DOHH2 (cell line): Measurements from ENCODE around the gene BUD13.

Experiments used
- H3F3A ChIP-seq: fragments of 200-600 bp; sonication (generic), shearing (Covaris generic); 2 replicates; pipeline ENCODE4 v1.6.0; 2016; ENCODE audit warnings: antibody characterized with exemption, mild to moderate bottlenecking; ENCODE audit not compliant: control insufficient read depth, insufficient read depth
- H3K27ac ChIP-seq: fragments of 200-600 bp; sonication (generic); 2 replicates; pipeline ENCODE4 v1.5.1; 2014; ENCODE audit warnings: low read depth, mild to moderate bottlenecking, low read length, moderate library complexity
- H3K27me3 ChIP-seq: fragments of 200-600 bp; sonication (generic); 2 replicates; pipeline ENCODE4 v1.6.1; 2014; ENCODE audit warnings: mild to moderate bottlenecking, low read length, mixed read lengths; ENCODE audit not compliant: control insufficient read depth
- H3K36me3 ChIP-seq: fragments of 200-600 bp; sonication (generic); 2 replicates; pipeline ENCODE4 v1.6.1; 2014; ENCODE audit warnings: mild to moderate bottlenecking, low read length, moderate library complexity, mixed read lengths; ENCODE audit not compliant: control insufficient read depth
- H3K4me1 ChIP-seq: fragments of 200-600 bp; sonication (generic); 2 replicates; pipeline ENCODE4 v1.6.1; 2014; ENCODE audit warnings: mild to moderate bottlenecking, low read length, mixed read lengths; ENCODE audit not compliant: control insufficient read depth
- H3K4me2 ChIP-seq: fragments of 200-600 bp; sonication (generic); 2 replicates; pipeline ENCODE4 v1.6.0; 2014; ENCODE audit warnings: mild to moderate bottlenecking, low read length, moderate library complexity
- H3K4me3 ChIP-seq: fragments of 200-600 bp; sonication (generic); 2 replicates; pipeline ENCODE4 v1.5.1; 2014; ENCODE audit warnings: mild to moderate bottlenecking, low read length, mixed read lengths
- H3K79me2 ChIP-seq: fragments of 200-600 bp; sonication (generic); 2 replicates; pipeline ENCODE4 v1.6.1; 2014; ENCODE audit warnings: mild to moderate bottlenecking, low read length, mixed read lengths; ENCODE audit not compliant: control insufficient read depth
- H3K9me2 ChIP-seq: fragments of 200-600 bp; sonication (generic); replicated peaks from 2 replicates; pipeline ENCODE4 v1.6.1; 2014; ENCODE audit warnings: mild to moderate bottlenecking, low read length, mixed read lengths; ENCODE audit not compliant: control insufficient read depth
- H3K9me3 ChIP-seq: fragments of 200-600 bp; sonication (generic); 2 replicates; pipeline ENCODE4 v1.6.1; 2014; ENCODE audit warnings: antibody characterized with exemption, low read length, mixed read lengths; ENCODE audit not compliant: control insufficient read depth, insufficient read depth
- H4K20me1 ChIP-seq: fragments of 200-600 bp; sonication (generic); 2 replicates; pipeline ENCODE4 v1.6.0; 2014; ENCODE audit warnings: low read depth, mild to moderate bottlenecking, antibody characterized with exemption, low read length, moderate library complexity; ENCODE audit not compliant: control insufficient read depth, insufficient read depth
- EZH2phosphoT487 ChIP-seq: fragments of 200-600 bp; sonication (generic); IDR thresholded peaks from 2 replicates; pipeline ENCODE4 v1.6.1; 2017; ENCODE audit warnings: borderline replicate concordance, mild to moderate bottlenecking, antibody characterized with exemption, low read length, moderate library complexity, mixed read lengths
- TF ChIP-seq, protein P1 (sequence below): fragments of 200-600 bp; sonication (generic); IDR thresholded peaks from one replicate; pipeline ENCODE4 v1.5.1; 2014; ENCODE audit warnings: antibody characterized with exemption, mild to moderate bottlenecking, low read depth, low read length; ENCODE audit not compliant: poor library complexity, severe bottlenecking

The BUD13 gene

DNA sequence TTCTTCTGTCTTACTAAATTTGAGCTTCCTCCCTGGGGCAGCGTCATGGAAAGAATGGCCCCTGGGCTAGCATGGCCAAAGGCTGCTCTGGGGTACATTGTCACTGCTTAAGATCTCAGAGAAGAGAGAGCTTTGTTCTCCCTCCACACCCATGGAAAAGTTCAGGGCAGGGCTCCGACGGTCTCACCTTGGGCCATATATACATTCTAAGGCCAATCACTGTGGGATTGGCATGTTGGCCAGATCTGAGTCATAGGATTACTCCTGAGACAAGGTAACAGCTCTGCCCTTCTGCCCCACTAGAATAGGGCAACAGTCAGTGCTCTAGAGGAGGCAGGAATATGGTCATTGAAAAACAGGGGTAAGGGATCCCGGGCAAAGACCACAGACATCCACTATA is 56.2 kb downstream of the BUD13 start:
- Histone ChIP-seq H3K4me2 (no peak overlapping the region), H4K20me1 (no peaks in the 10 kb centered on the region), H3F3A (no peaks in the 10 kb centered on the region)

DNA sequence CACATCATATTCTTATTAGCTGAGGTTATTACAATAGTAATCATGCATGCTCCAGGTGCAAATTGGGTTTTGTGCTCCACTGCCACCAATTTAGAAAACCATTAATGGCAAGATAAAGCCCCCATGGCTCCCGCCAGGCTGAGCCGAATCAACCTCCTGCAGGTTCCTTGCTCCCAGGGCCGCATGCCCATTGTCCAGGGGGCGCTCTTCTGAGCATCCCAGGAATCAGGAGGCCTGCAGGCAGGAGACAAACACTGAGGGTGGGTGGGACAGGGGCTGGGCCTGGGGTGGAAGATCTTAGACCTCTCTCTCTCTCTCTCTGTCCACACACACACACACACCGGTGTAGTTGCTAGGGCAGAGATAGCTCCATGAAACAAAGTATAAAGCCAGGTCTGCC is 57.4 kb downstream of the BUD13 start:
- Histone ChIP-seq H4K20me1 (no peaks in the 10 kb centered on the region), H3F3A (no peaks in the 10 kb centered on the region), H3K9me2 (no peaks in the 10 kb centered on the region), H3K4me2 (no peak overlapping the region), H3K36me3 (no peaks in the 10 kb centered on the region), H3K27me3 (peaks cover 3% of the 10 kb centered on the region; the same call in 1 of the 2 replicates), H3K4me3 (no peak overlapping the region), H3K27ac (no peak overlapping the region), H3K79me2 (no peaks in the 10 kb centered on the region), H3K4me1 (no peaks in the 10 kb centered on the region), H3K9me3 (no peaks in the 10 kb centered on the region)
- TF ChIP-seq EZH2phosphoT487, result no peak
- TF ChIP-seq, protein P1, sequence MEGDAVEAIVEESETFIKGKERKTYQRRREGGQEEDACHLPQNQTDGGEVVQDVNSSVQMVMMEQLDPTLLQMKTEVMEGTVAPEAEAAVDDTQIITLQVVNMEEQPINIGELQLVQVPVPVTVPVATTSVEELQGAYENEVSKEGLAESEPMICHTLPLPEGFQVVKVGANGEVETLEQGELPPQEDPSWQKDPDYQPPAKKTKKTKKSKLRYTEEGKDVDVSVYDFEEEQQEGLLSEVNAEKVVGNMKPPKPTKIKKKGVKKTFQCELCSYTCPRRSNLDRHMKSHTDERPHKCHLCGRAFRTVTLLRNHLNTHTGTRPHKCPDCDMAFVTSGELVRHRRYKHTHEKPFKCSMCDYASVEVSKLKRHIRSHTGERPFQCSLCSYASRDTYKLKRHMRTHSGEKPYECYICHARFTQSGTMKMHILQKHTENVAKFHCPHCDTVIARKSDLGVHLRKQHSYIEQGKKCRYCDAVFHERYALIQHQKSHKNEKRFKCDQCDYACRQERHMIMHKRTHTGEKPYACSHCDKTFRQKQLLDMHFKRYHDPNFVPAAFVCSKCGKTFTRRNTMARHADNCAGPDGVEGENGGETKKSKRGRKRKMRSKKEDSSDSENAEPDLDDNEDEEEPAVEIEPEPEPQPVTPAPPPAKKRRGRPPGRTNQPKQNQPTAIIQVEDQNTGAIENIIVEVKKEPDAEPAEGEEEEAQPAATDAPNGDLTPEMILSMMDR, result no peak

More for the DNA sequence above, 56.2 kb downstream of the BUD13 start:
- TF ChIP-seq EZH2phosphoT487, result no peak
- TF ChIP-seq, protein P1, result no peak
- Histone ChIP-seq H3K9me3 (no peaks in the 10 kb centered on the region), H3K4me3 (no peak overlapping the region), H3K79me2 (no peaks in the 10 kb centered on the region), H3K9me2 (no peaks in the 10 kb centered on the region), H3K27me3 (peaks cover 3% of the 10 kb centered on the region; the same call in 1 of the 2 replicates), H3K27ac (no peak overlapping the region), H3K36me3 (no peaks in the 10 kb centered on the region), H3K4me1 (no peaks in the 10 kb centered on the region)

DNA sequence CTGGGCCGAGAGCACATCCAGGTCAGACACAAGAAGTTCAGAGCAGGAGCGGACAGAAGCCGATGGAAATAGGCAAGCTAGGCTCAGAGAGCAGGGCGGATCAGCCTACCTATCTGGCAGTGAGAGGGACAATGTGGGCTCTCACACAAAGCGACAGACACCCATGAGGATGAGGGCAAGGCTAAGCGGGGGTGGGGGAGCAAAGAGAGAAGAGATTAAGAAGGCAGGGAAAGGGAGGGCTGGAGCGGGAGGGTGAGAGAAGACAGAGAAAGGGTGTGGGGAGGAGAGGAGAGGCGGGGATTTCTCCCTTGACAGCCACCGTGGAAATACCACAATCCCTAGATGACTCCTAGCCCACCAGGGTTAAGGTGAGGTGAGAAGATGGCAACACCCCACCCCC is 57.9 kb downstream of the BUD13 start:
- H3K9me3 ChIP-seq, result no peaks in the 10 kb centered on the region
- H3K9me2 ChIP-seq, result no peaks in the 10 kb centered on the region
- no peak overlapping the region for H3K27ac ChIP-seq
- H4K20me1 ChIP-seq, result no peaks in the 10 kb centered on the region
- no peaks in the 10 kb centered on the region for H3K27me3 ChIP-seq
- H3K4me1 ChIP-seq, result no peaks in the 10 kb centered on the region
- H3K4me2 ChIP-seq, result no peak overlapping the region
- H3K36me3 ChIP-seq, result no peaks in the 10 kb centered on the region
- H3K79me2 ChIP-seq, result no peaks in the 10 kb centered on the region
- no peak for TF ChIP-seq EZH2phosphoT487
- TF ChIP-seq, protein P1, result no peak
- no peaks in the 10 kb centered on the region for H3F3A ChIP-seq
- no peak overlapping the region for H3K4me3 ChIP-seq

DNA sequence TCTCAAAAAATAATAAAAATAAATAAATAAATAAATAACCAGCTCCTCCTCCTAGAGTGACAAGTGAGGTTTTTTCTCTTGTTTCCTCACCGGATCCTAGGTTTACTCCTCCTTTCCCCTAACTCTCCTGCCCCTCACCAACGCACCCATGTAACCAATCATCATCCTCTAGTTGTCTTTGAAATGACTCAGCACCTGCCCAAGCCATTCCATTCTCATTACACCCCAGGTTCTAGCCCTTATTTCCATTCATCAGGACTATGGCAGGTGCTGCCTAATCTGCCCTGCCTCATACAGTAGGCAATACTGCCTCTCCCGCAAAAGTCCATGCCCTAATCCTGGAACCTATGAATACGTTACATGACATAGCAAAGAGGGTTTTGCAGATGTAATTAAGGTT is 60.4 kb downstream of the BUD13 start:
- Histone ChIP-seq H3K9me3 (no peaks in the 10 kb centered on the region), H3K36me3 (no peaks in the 10 kb centered on the region)

More for the DNA sequence above, 60.4 kb downstream of the BUD13 start:
- no peaks in the 10 kb centered on the region for H3K27me3 ChIP-seq
- H3F3A ChIP-seq, result no peaks in the 10 kb centered on the region
- H4K20me1 ChIP-seq, result no peaks in the 10 kb centered on the region
- H3K4me3 ChIP-seq, result no peak overlapping the region
- H3K79me2 ChIP-seq, result no peaks in the 10 kb centered on the region
- TF ChIP-seq, protein P1, result no peak
- no peak for TF ChIP-seq EZH2phosphoT487
- H3K9me2 ChIP-seq, result no peaks in the 10 kb centered on the region
- H3K4me2 ChIP-seq, result no peak overlapping the region
- no peak overlapping the region for H3K27ac ChIP-seq
- no peaks in the 10 kb centered on the region for H3K4me1 ChIP-seq
